Measurements from ENCODE around the gene ANAPC2.

GRCh38 chr9:137167277-137167746, 21.0 kb downstream of the ANAPC2 start:
- no peak for TF ChIP-seq CTCF (IDR thresholded peaks at IDR 0.05)
- TF ChIP-seq POLR2A (IDR thresholded peaks at IDR 0.05), result no peak
- no peak for TF ChIP-seq EP300 (IDR thresholded peaks at IDR 0.05)

Measured in ovary (tissue), 3 donors.